Measurements from ENCODE around the gene ARID1A.
A peak's percentile ranks its signal among the peaks of the same experiment; 100 is the strongest.
"Not testable (repeated sequence)": the region's sequence is repeated elsewhere in the genome, so short reads cannot be mapped to it uniquely, and the experiment has no call there.

The ARID1A gene

GRCh38 chr1:26695356-26696118 lies at the start of gene ARID1A:
Gene ARID1A, plus strand, starts transcription at chr1:26696015. Its CDS starts 389 bp downstream, at chr1:26696404.
- DNase-seq = peak; percentile 97

DNA sequence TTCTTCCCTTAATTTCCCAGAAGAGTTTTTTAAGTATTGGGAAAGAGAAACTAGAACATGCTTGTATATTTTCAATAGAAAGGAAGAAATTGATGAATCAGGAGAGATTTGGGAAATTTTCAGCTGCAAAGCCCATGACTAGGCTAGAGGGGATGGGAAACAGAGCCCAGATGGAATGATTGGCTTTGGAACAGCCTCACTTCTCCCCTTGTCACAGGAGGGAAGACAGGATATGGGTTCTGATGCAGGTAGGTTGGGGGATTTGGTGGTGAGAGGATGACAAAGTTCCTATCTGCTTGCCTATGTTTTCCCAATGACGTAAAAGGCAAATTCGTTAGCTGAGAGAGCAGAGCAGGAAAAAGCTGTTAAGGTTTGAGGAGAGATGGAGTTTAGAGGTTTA lies 31.0 kb upstream of the ARID1A start:
- no peak for DNase-seq

DNA sequence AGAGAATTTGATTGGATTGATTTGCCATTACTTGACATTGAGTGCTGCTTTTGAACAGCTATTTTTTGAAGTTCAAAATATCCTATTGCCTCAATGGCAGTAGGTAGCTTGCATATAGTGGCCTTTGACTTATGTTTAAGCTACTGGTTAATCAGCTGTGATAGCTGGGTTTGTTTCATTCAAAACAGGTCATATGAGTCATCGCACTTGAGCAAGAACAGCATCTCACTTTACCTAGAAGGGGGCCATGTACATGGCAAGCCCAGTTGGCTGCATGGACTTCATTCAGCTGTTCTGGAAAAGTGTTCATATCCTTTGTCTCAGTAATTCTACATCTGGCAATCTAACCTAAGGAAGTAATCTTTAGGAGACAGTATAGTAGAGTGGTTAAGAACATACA lies 29.0 kb upstream of the ARID1A start:
- no peak for DNase-seq

DNA sequence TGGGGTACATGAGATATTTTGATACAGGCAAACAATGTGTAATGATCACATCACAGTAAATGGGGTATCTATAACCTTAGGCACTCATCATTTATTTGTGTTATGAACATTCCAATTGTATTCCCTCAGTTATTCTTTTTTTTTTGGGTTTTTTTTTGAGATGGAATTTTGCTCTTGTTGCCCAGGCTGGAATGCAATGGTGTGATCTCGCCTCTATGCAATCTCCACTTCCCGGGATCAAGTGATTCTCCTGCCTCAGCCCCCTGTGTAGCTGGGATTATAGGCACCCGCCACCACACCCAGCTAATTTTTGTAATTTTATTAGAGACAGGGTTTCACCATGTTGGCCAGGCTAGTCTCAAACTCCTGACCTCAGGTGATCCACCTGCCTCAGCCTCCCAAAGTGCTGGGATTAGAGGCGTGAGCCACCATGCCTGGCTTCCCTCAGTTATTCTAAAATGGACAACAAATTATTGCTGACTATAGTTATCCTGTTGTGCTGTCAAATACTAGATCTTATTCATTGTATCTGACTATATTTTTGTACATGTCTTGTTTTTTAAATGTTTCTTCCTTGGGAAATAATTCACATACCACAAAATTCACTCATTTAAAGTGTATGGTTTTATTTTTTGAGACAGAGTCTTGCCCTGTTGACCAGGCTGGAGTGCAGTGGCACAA lies 27.6 kb upstream of the ARID1A start:
- DNase-seq = not testable (repeated sequence)

DNA sequence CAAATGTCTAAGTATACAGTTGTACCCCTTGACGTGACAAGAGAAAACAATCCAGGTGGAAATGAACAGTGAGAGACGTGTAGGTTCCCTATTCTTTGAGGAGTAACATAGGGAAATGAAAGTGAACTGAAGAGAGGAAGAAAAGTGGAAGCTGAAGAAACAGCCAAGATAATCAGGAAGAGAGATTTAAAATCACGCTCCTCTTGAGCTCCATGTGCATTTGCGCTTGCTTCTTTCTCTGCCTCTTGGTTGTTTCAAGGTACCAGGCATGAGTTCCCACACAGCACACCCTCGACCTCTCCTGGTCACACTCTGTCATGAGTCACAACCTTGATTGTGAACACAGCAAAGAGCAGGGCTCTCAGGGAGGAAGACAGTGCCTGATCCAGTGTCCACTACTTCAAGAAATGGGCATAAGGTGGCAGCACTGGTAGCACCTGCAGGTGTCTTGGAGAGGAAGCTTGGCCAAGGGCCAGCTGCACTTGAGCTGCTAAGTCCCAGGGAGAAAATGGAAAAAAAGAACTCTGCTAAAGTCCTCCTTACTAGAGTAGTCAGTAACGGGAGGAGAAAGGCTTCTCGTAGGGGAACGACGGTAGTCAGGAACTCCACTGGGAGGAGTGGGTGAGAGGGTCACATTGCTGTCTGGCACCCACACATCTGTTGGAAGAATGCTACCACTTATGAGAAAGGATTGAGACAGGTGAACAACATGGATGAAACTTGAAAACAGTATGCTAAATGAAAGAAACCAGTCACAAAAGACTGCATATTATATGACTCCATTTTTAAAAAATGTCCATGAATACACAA lies 18.3 kb upstream of the ARID1A start:
- DNase-seq = peak; percentile 81

DNA sequence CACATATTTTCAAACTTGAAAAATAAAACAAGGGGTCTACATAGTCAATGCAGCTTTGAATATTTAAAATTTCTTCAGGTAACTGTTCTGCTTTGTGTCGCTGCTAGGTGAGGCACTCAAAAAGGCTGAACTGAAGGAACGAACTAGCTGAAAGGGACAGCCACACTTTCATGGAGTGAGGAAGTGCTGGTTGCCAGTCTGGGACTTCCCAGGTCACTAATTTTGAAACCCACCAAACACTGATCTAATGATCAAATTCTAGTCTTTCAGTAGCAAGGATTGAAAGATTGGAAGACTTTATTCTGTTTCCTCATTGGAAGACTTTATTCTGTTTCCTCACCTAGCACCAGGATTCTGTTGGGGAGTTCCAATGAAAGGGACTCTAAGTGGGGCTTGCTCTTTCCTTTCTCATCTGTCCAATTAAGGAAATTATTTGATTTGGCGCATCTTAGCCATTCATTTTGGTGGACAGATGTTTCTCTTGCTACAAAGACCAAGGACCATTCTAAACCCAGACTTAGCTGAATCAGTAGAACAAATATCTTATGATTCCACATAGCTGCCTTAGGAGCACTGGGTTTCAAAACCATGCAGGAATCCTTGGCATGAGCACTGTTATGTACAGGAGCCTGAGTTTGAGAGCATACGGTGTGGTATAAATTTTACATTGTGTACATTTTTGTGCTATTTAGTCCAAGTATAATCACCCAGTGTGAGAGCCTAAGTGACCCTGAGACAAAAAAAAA lies 10.9 kb upstream of the ARID1A start:
- no peak for DNase-seq

DNA sequence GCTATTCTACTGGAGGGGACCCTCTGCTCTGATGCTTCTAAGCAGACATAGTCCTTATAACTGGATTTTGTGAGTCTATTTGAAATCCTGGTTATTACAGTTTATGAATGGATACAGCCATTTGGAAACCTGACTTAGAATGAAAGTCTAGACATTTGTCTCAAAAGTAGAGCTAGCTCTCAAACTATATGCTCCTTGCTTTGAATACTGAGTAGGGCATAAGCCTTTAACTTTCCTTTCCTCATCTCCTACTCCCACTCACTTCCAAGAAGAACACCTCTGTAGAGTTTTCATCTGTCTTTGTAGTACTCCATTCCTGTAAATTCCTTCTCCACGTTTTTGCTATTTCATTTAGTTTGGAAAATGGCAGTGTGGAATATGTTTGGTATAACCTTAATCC lies 9.0 kb upstream of the ARID1A start:
- no peak for DNase-seq

GRCh38 chr1:26689504-26689903 lies 6.3 kb upstream of the ARID1A start:
- DNase-seq = no peak

GRCh38 chr1:26690157-26690556 lies 5.7 kb upstream of the ARID1A start:
- DNase-seq = no peak

GRCh38 chr1:26690576-26691031 lies 5.2 kb upstream of the ARID1A start:
- DNase-seq = no peak

GRCh38 chr1:26692211-26692792 lies 3.5 kb upstream of the ARID1A start:
- peak; percentile 95 for DNase-seq

DNA sequence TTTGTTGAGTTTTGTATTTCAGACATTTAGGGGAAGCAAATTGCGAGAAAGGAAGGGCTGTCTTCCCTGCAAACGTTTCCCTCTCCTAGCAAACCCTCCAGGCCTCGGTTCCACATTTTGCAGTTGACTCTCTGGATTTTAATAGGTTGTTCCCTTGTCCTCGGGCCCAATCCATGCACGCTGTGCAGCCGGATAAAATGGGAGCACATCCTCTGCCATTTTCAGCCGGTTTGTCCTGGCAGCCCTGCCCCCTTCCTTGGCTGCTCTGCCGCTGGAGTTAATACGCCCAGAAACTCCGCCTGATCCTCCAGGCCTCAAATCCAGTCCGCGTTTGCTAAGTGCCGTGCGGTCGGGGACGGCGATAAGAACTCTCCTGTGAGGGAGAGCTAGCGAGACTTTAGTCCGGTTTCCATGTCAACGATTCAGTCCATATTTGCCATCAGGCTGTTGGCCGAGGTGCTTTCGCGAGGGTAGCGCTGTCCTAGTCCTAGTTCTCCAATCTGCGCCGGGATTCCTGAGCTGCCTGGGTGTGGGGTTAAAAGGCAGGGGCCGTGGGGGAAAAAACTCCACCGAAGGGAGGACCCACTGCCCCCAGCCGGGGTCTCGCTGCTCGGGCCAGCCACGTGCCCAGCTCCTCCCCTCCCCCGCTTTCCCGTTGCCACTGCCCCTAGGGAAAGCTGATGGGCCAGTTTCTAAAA lies 2.9 kb upstream of the ARID1A start:
- peak; percentile 93 for DNase-seq

GRCh38 chr1:26693599-26694572 lies 1.9 kb upstream of the ARID1A start:
- no peak for DNase-seq

DNA sequence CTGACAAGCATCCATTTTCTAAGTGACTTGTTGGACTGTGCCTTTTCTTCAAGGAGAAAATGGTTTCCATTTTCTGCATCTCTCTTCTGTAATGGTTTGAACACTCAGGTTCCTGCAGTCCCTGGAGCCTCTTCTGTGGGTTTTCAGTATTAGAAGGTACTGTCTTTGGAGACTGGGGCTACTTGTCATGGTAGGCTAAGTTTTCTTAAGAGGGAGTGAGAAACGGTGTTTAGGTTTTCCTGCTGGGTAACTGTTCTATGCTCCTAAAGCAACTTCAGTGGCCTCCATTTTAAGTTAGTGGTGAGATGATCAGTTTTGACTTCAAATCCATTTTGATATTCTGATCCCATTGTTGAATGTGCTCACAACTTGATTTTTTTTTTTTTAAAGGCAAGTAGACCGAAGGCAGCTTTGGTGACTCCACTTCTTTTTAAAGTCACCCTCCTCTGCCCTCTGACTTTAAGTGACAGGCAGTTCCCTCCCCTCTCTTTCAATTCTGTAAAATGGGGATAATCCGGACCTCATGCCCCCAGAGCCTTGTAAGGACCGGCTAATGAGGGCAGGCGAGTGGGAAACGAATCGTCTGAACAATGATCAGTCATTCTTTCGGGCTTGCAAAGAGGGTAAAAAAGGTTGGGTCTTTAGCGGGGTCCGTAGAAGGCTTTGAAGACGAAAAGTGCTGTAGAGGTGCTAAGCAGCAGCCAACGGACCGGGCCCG lies 1.0 kb upstream of the ARID1A start:
- no peak for DNase-seq

DNA sequence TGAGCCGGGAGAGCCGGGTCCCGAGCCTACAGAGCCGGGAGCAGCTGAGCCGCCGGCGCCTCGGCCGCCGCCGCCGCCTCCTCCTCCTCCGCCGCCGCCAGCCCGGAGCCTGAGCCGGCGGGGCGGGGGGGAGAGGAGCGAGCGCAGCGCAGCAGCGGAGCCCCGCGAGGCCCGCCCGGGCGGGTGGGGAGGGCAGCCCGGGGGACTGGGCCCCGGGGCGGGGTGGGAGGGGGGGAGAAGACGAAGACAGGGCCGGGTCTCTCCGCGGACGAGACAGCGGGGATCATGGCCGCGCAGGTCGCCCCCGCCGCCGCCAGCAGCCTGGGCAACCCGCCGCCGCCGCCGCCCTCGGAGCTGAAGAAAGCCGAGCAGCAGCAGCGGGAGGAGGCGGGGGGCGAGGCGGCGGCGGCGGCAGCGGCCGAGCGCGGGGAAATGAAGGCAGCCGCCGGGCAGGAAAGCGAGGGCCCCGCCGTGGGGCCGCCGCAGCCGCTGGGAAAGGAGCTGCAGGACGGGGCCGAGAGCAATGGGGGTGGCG lies 371 bp downstream of the ARID1A start:
- DNase-seq = no peak

GRCh38 chr1:26696654-26697430 lies 1.0 kb downstream of the ARID1A start:
- no peak for DNase-seq

DNA sequence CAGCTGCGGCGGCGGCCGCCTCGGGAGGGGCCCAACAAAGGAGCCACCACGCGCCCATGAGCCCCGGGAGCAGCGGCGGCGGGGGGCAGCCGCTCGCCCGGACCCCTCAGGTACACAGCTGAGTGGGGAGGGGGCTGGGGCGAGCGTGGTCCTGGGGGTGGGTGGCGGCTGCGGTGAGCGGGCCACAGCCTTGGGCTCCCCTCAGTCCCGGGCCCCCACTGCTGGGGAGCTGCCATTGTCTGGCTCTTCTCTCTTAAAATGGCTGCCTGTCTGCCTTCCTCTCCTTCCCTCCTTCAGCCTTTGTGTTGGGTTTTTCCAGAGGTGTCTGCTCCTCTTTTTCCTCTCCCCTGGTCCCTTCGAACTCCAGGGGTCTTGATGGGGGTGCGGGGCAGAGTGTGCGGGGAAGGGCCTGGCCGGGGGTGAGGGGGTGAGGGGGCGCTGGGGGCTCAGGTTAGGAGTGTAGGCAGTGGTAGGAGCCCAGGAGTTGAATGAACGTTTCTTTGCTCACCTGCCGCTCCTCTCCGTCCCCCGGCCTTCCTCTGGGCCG lies 1.7 kb downstream of the ARID1A start:
- DNase-seq = no peak
